A673 (cell line): ENCODE measurements around the gene TBC1D8B.

Experiments used
- EZH2 ChIP-seq: fragments of 200-600 bp; sonication (generic); IDR thresholded peaks from 2 replicates; pipeline ENCODE4 v1.6.1; 2017; ENCODE audit warnings: borderline replicate concordance, low read depth, mild to moderate bottlenecking, mixed read lengths, antibody characterized with exemption, low read length; ENCODE audit not compliant: poor library complexity, severe bottlenecking
- TF ChIP-seq, protein P1 (sequence below): fragments of 300-800, 200-600 bp; sonication (generic); conservative IDR thresholded peaks from 2 replicates; pipeline ENCODE4 v1.5.1; 2017; ENCODE audit warnings: low read depth, mild to moderate bottlenecking, antibody characterized with exemption, low read length, moderate library complexity, mixed read lengths

DNA sequence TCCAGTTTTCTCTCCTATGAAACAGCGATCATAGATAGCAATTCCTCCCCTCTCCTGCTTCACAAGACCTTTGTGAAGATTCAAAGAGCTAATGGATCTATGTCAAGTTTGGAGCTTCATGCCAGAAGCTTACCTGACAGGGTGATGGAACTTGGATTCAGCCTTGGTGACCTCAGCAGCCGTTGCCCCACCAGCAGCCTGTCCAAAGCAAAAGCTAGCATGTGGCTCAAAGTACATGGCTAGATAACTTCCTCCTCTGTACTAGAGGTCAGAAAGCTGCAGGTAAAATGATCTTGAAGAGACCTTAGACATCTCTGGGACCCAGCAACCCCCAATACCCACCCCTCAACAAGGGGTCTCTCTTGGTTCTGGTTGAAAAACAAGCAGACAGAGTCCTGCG is 98.9 kb downstream of the TBC1D8B start:
- TF ChIP-seq, protein P1, sequence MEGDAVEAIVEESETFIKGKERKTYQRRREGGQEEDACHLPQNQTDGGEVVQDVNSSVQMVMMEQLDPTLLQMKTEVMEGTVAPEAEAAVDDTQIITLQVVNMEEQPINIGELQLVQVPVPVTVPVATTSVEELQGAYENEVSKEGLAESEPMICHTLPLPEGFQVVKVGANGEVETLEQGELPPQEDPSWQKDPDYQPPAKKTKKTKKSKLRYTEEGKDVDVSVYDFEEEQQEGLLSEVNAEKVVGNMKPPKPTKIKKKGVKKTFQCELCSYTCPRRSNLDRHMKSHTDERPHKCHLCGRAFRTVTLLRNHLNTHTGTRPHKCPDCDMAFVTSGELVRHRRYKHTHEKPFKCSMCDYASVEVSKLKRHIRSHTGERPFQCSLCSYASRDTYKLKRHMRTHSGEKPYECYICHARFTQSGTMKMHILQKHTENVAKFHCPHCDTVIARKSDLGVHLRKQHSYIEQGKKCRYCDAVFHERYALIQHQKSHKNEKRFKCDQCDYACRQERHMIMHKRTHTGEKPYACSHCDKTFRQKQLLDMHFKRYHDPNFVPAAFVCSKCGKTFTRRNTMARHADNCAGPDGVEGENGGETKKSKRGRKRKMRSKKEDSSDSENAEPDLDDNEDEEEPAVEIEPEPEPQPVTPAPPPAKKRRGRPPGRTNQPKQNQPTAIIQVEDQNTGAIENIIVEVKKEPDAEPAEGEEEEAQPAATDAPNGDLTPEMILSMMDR: no peak
- TF ChIP-seq EZH2: no peak
